ENCODE data around the gene CEP250.

CEP250 gene

GRCh38 chr20:35541118-35541782 lies 85.9 kb downstream of the CEP250 start:
- no peaks in the 10 kb centered on the region for H3K79me2 ChIP-seq (ENCODE audit: insufficient read depth, low read length)
- no peaks in the 10 kb centered on the region for H3K27me3 ChIP-seq (ENCODE audit: low read length)
- peak overlapping the region; percentile 87 for H3K4me2 ChIP-seq (ENCODE audit: low read depth, low read length, poor library complexity, severe bottlenecking)
- H3K9me2 ChIP-seq (replicated peaks; ENCODE audit: insufficient read depth, low read length) = no peaks in the 10 kb centered on the region
- no peak overlapping the region; the same call in 1 of the 2 replicates for H3K27ac ChIP-seq (ENCODE audit: low read depth, low read length)
- peak overlapping the region; percentile 82 for H3K4me3 ChIP-seq (ENCODE audit: insufficient read depth, low read length, poor library complexity, severe bottlenecking)
- H4K20me1 ChIP-seq (ENCODE audit: low read depth, low read length) = no peaks in the 10 kb centered on the region
- H2AFZ ChIP-seq (ENCODE audit: low read depth, low read length, severe bottlenecking) = peak overlapping the region; percentile 76
- no peaks in the 10 kb centered on the region for H3K9me3 ChIP-seq (ENCODE audit: insufficient read depth, low read length)
- no peaks in the 10 kb centered on the region for H3K36me3 ChIP-seq (ENCODE audit: low read length)
- peak overlapping the region; percentile 76 for H3K9ac ChIP-seq (ENCODE audit: low read length)
- TF ChIP-seq CTCF (IDR thresholded peaks at IDR 0.05; ENCODE audit: insufficient read depth, low read length, poor library complexity, severe bottlenecking) = no peak
- peaks cover 14% of the 10 kb centered on the region; the same call in 1 of the 2 replicates for H3F3A ChIP-seq (ENCODE audit: insufficient read depth)

GRCh38 chr20:35541783-35542662 lies 86.6 kb downstream of the CEP250 start, which contains the start of gene ERGIC3:
ERGIC3 (plus strand) TSS chr20:35542078; CDS start chr20:35542098, 20 bp downstream.
- Histone ChIP-seq H3K9me3 (ENCODE audit: insufficient read depth, low read length) (no peaks in the 10 kb centered on the region), H3K4me2 (ENCODE audit: low read depth, low read length, poor library complexity, severe bottlenecking) (peak within 1 kb of the TSS; percentile 87), H3K27me3 (ENCODE audit: low read length) (no peaks in the 10 kb centered on the region), H3F3A (ENCODE audit: insufficient read depth) (peaks cover 14% of the 10 kb centered on the region; the same call in 1 of the 2 replicates), H3K36me3 (ENCODE audit: low read length) (no peaks in the 10 kb centered on the region), H2AFZ (ENCODE audit: low read depth, low read length, severe bottlenecking) (peak within 1 kb of the TSS; percentile 76), H3K9ac (ENCODE audit: low read length) (peak within 1 kb of the TSS; percentile 76), H3K4me3 (ENCODE audit: insufficient read depth, low read length, poor library complexity, severe bottlenecking) (peak within 1 kb of the TSS; percentile 82), H3K9me2 (replicated peaks; ENCODE audit: insufficient read depth, low read length) (no peaks in the 10 kb centered on the region), H3K79me2 (ENCODE audit: insufficient read depth, low read length) (no peaks in the 10 kb centered on the region), H3K27ac (ENCODE audit: low read depth, low read length) (peak within 1 kb of the TSS; percentile 47), H4K20me1 (ENCODE audit: low read depth, low read length) (no peaks in the 10 kb centered on the region)
- TF ChIP-seq CTCF (IDR thresholded peaks at IDR 0.05; ENCODE audit: insufficient read depth, low read length, poor library complexity, severe bottlenecking) (no peak), EZH2phosphoT487 (conservative IDR thresholded peaks at IDR 0.05; ENCODE audit: low read length) (no peak)

GRCh38 chr20:35542990-35543389 lies 87.6 kb downstream of the CEP250 start:
- Histone ChIP-seq H3K9me2 (replicated peaks; ENCODE audit: insufficient read depth, low read length) (no peaks in the 10 kb centered on the region), H3K36me3 (ENCODE audit: low read length) (no peaks in the 10 kb centered on the region), H3K4me2 (ENCODE audit: low read depth, low read length, poor library complexity, severe bottlenecking) (peak overlapping the region; percentile 87), H3K9ac (ENCODE audit: low read length) (no peak overlapping the region), H4K20me1 (ENCODE audit: low read depth, low read length) (no peaks in the 10 kb centered on the region), H3K4me3 (ENCODE audit: insufficient read depth, low read length, poor library complexity, severe bottlenecking) (no peak overlapping the region), H3K27me3 (ENCODE audit: low read length) (no peaks in the 10 kb centered on the region), H3K9me3 (ENCODE audit: insufficient read depth, low read length) (no peaks in the 10 kb centered on the region), H3F3A (ENCODE audit: insufficient read depth) (peaks cover 14% of the 10 kb centered on the region; the same call in 1 of the 2 replicates), H3K27ac (ENCODE audit: low read depth, low read length) (no peak overlapping the region), H2AFZ (ENCODE audit: low read depth, low read length, severe bottlenecking) (no peak overlapping the region), H3K79me2 (ENCODE audit: insufficient read depth, low read length) (no peaks in the 10 kb centered on the region)
- TF ChIP-seq EZH2phosphoT487 (conservative IDR thresholded peaks at IDR 0.05; ENCODE audit: low read length) = no peak
- TF ChIP-seq CTCF (IDR thresholded peaks at IDR 0.05; ENCODE audit: insufficient read depth, low read length, poor library complexity, severe bottlenecking) = no peak
